HG02678 (cell line): ENCODE measurements around the gene TMEM258.

ENCODE experiments used
- ATAC-seq: cut with Tn5 transposase; IDR thresholded peaks from one replicate; pipeline ENCODE4 v1.9.1; 2021; ENCODE audit warnings: mild to moderate bottlenecking, moderate library complexity; ENCODE audit not compliant: unreplicated experiment

Gene TMEM258

GRCh38 chr11:61792310-61793082, at the start of gene TMEM258, which contains the start of gene FEN1:
Gene TMEM258, minus strand, starts transcription at chr11:61792599. Its CDS starts 41 bp downstream, at chr11:61792558.
Gene FEN1, plus strand, starts transcription at chr11:61792911. Its CDS starts 2,451 bp downstream, at chr11:61795362.
- peak; percentile 80 for ATAC-seq

GRCh38 chr11:61841636-61842527, 49.5 kb upstream of the TMEM258 start:
- ATAC-seq = no peak

GRCh38 chr11:61840371-61840770, 48.0 kb upstream of the TMEM258 start:
- no peak for ATAC-seq

GRCh38 chr11:61839742-61840141, 47.3 kb upstream of the TMEM258 start:
- no peak for ATAC-seq

- no peak for ATAC-seq
These were observed 46.5 kb upstream of the TMEM258 start for GRCh38 chr11:61838921-61839320.

GRCh38 chr11:61838501-61838900, 46.1 kb upstream of the TMEM258 start:
- no peak for ATAC-seq

GRCh38 chr11:61837411-61838005, 45.1 kb upstream of the TMEM258 start:
- no peak for ATAC-seq

- no peak for ATAC-seq
These were observed 43.8 kb upstream of the TMEM258 start for GRCh38 chr11:61836193-61836592.

- ATAC-seq = peak; percentile 93
These were observed 42.1 kb upstream of the TMEM258 start for GRCh38 chr11:61834278-61835048.

- ATAC-seq = no peak
These were observed 41.5 kb upstream of the TMEM258 start for GRCh38 chr11:61833926-61834277.

GRCh38 chr11:61833471-61833870, 41.1 kb upstream of the TMEM258 start:
- no peak for ATAC-seq

- ATAC-seq = no peak
These were observed 40.4 kb upstream of the TMEM258 start for GRCh38 chr11:61832754-61833153.

- ATAC-seq = no peak
These were observed 39.8 kb upstream of the TMEM258 start for GRCh38 chr11:61832207-61832606.

- no peak for ATAC-seq
These were observed 38.1 kb upstream of the TMEM258 start for GRCh38 chr11:61830237-61831105.

- ATAC-seq = no peak
These were observed 37.4 kb upstream of the TMEM258 start for GRCh38 chr11:61829806-61830205.

- ATAC-seq = no peak
These were observed 36.4 kb upstream of the TMEM258 start for GRCh38 chr11:61828629-61829407.

GRCh38 chr11:61828379-61828628, 35.9 kb upstream of the TMEM258 start:
- ATAC-seq = no peak

- ATAC-seq = peak; percentile 70
These were observed 35.4 kb upstream of the TMEM258 start, which contains the start of gene FADS2 for GRCh38 chr11:61827571-61828378. Gene FADS2, plus strand, starts transcription at chr11:61828300. Its CDS starts 91 bp downstream, at chr11:61828391.
